SK-N-SH treated with all-trans-retinoic acid at 6 μM for 48 hours (cell line): ENCODE measurements around the gene TPSD1.

Experiments
- ARNTL ChIP-seq: fragments of 450-650 bp; formaldehyde crosslinking; IDR thresholded peaks from 2 replicates; pipeline ENCODE4 v1.5.0; 2020; ENCODE audit warnings: low read depth, mild to moderate bottlenecking, moderate library complexity, borderline replicate concordance
- BACH2 ChIP-seq: fragments of 250-450 bp; sonication (Bioruptor Pico); IDR thresholded peaks from 2 replicates; pipeline ENCODE4 v1.9.0; 2021; ENCODE audit warnings: mild to moderate bottlenecking, borderline replicate concordance
- ISL1 ChIP-seq: fragments of 250-450 bp; sonication (Bioruptor Pico); IDR thresholded peaks from 2 replicates; pipeline ENCODE4 v2.1.2; 2022; ENCODE audit warnings: mild to moderate bottlenecking, moderate library complexity
- SNAI2 ChIP-seq: fragments of 250-450 bp; sonication (Bioruptor Pico); IDR thresholded peaks from 2 replicates; pipeline ENCODE4 v1.5.0; 2020; ENCODE audit warnings: mild to moderate bottlenecking, moderate library complexity
- ZFP30 ChIP-seq: fragments of 450-650 bp; formaldehyde crosslinking; IDR thresholded peaks from 2 replicates; pipeline ENCODE4 v1.5.0; 2022; ENCODE audit warnings: mild to moderate bottlenecking, moderate library complexity
- ZNF70 ChIP-seq: fragments of 450-650 bp; formaldehyde crosslinking; IDR thresholded peaks from 2 replicates; pipeline ENCODE4 v1.5.0; 2020; ENCODE audit warnings: mild to moderate bottlenecking, moderate library complexity
- TF ChIP-seq, protein P1 (sequence below): fragments of 250-450 bp; sonication (Bioruptor Pico); IDR thresholded peaks from 2 replicates; pipeline ENCODE4 v1.8.0; 2020; ENCODE audit warnings: mild to moderate bottlenecking, moderate library complexity, borderline replicate concordance
- TF ChIP-seq, protein P2 (sequence below): fragments of 250-450 bp; sonication (Bioruptor Pico); IDR thresholded peaks from 2 replicates; pipeline ENCODE4 v1.5.1; 2020; ENCODE audit warnings: low read depth, mild to moderate bottlenecking, moderate library complexity

DNA sequence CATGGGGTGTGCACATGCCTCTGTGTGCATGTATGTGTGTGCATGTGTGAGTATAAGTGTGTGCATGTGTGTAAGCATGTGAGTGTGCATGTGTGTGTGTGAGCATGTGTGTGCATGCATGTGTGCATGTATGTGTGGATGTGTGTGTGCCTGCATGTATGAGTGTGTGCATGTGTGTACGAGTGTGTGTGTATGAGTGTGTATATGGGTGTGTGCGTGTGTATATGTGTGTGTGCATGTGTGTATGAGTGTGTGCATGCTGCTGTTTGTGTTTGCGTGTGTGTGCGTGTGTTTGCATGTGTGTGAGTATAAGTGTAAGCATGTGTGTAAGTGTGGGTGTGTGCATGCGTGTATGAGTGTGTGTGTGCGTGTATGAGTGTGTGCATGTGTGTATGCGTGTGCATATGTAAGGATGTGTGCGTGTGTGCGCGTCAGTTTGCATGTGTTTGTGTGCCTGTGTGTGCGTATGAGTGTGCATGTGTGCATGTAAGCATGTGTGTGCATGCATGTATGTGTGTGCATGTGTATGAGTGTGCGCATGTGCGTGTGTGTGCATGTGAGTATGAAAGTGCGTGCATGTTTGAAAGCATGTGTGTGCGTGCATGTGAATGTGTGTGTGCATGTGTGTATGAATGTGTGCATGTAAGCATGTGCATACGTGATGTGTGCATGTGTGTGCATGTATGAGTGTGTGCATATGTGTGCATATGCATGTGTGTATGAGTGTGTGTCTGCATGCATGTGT, 8.6 kb downstream of the TPSD1 start:
- TF ChIP-seq ARNTL (CRISPR knock-in tag) (no peak), ZNF70 (no peak), ISL1 (no peak), ZFP30 (CRISPR knock-in tag) (no peak), SNAI2 (no peak), BACH2 (CRISPR knock-in tag) (no peak)
- TF ChIP-seq, protein P1, sequence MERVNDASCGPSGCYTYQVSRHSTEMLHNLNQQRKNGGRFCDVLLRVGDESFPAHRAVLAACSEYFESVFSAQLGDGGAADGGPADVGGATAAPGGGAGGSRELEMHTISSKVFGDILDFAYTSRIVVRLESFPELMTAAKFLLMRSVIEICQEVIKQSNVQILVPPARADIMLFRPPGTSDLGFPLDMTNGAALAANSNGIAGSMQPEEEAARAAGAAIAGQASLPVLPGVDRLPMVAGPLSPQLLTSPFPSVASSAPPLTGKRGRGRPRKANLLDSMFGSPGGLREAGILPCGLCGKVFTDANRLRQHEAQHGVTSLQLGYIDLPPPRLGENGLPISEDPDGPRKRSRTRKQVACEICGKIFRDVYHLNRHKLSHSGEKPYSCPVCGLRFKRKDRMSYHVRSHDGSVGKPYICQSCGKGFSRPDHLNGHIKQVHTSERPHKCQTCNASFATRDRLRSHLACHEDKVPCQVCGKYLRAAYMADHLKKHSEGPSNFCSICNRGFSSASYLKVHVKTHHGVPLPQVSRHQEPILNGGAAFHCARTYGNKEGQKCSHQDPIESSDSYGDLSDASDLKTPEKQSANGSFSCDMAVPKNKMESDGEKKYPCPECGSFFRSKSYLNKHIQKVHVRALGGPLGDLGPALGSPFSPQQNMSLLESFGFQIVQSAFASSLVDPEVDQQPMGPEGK, result no peak
- TF ChIP-seq, protein P2, sequence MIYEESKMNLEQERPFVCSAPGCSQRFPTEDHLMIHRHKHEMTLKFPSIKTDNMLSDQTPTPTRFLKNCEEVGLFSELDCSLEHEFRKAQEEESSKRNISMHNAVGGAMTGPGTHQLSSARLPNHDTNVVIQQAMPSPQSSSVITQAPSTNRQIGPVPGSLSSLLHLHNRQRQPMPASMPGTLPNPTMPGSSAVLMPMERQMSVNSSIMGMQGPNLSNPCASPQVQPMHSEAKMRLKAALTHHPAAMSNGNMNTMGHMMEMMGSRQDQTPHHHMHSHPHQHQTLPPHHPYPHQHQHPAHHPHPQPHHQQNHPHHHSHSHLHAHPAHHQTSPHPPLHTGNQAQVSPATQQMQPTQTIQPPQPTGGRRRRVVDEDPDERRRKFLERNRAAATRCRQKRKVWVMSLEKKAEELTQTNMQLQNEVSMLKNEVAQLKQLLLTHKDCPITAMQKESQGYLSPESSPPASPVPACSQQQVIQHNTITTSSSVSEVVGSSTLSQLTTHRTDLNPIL (CRISPR knock-in tag), result no peak
